GM18498 (cell line): ENCODE data around the gene CHD8.
"Not testable (repeated sequence)": the region's sequence is repeated elsewhere in the genome, so short reads cannot be mapped to it uniquely, and the experiment has no call there.

Source experiments
- ATAC-seq: cut with Tn5 transposase; IDR thresholded peaks from one replicate; pipeline ENCODE4 v1.9.1; 2021; ENCODE audit warnings: mild to moderate bottlenecking, moderate library complexity; ENCODE audit not compliant: unreplicated experiment

Gene CHD8

GRCh38 chr14:21379338-21379737 is 76.6 kb downstream of the CHD8 start:
- no peak for ATAC-seq

- ATAC-seq: no peak
Measured at GRCh38 chr14:21373980-21374379, 81.9 kb downstream of the CHD8 start.

GRCh38 chr14:21372814-21373213 is 83.1 kb downstream of the CHD8 start:
- ATAC-seq: not testable (repeated sequence)

- ATAC-seq: no peak
Measured at GRCh38 chr14:21369949-21370679, 85.8 kb downstream of the CHD8 start.

- no peak for ATAC-seq
Measured at GRCh38 chr14:21367582-21368144, 88.3 kb downstream of the CHD8 start.

GRCh38 chr14:21356511-21356910 is 99.4 kb downstream of the CHD8 start:
- ATAC-seq: no peak

- ATAC-seq: no peak
Measured at GRCh38 chr14:21352587-21352986, 103.3 kb downstream of the CHD8 start.

- ATAC-seq: no peak
Measured at GRCh38 chr14:21350539-21350938, 105.4 kb downstream of the CHD8 start.

- no peak for ATAC-seq
Measured at GRCh38 chr14:21347201-21347600, 108.7 kb downstream of the CHD8 start.

- no peak for ATAC-seq
Measured at GRCh38 chr14:21346532-21347135, 109.3 kb downstream of the CHD8 start.

- no peak for ATAC-seq
Measured at GRCh38 chr14:21343035-21343794, 112.7 kb downstream of the CHD8 start.
